K562 (cell line): ENCODE data around the gene FAM53C. TPM values are rescaled to one million over a fixed set of nuclear protein-coding genes. Genes with fewer than 3 reads are reported as not detected.
"Not testable (repeated sequence)": the region's sequence is repeated elsewhere in the genome, so short reads cannot be mapped to it uniquely, and the experiment has no call there.

Source experiments
- ATAC-seq: fragments of 200-7000 bp; cut with Tn5 transposase; 3 replicates; pipeline ENCODE4 v1.9.1; 2020; ENCODE audit warnings: moderate library complexity
- BruUV-seq: library from RNA; stranded (reverse); fragments of 400-500 nt; replicated peaks from 2 replicates; lab custom pipeline; 2021; lab: Mats Ljungman, UMichigan
- CTCF ChIA-PET: fragments of 300-600 bp; formaldehyde crosslinking; extraction: SDS; loops from one replicate; lab custom pipeline; 2021; ENCODE audit warnings: low intra/inter-chr PET ratio; lab: Yijun Ruan, JAX
- POLR2A ChIA-PET: fragments of 300-600, 350-650 bp; sonication (Branson Sonifier 250); formaldehyde crosslinking; extraction: SDS; loops from one replicate; lab custom pipeline; 2021; ENCODE audit warnings: antibody characterized with exemption, inconsistent platforms; lab: Yijun Ruan, JAX
- DNase-seq, 4 experiments: peaks; one replicate each; pipeline versions ENCODE4 v3.0.0 to v3.0.0-alpha.2; 2011 to 2018; ENCODE audit warnings: low spot score in 3 of 4, mixed read lengths in 3 of 4; ENCODE audit errors: extremely low read depth in 1 of 4
- FAIRE-seq: peaks from 2 replicates; lab custom pipeline; 2011; peaks lifted over from hg19 to GRCh38; lab: Jason Lieb, UNC
- H2AFZ ChIP-seq: 2 replicates; pipeline ENCODE4 v1.6.0; 2011; ENCODE audit warnings: low read depth, low read length, control low read depth, inconsistent platforms
- H3K27ac ChIP-seq: fragments of 200-600 bp; 3 replicates; pipeline ENCODE4 v1.8.0; 2011; ENCODE audit warnings: low read depth, mild to moderate bottlenecking, control low read depth, inconsistent platforms, low read length, moderate library complexity, mixed read lengths; ENCODE audit errors: extremely low read depth
- H3K27me3 ChIP-seq, 2 experiments: fragments of 300-600 bp in 1 of 2; 2 replicates in 1 of 2; 3 replicates in 1 of 2; pipeline versions ENCODE4 v1.6.0 to v1.8.0; 2011; ENCODE audit warnings: inconsistent platforms in 2 of 2, low read length in 2 of 2, mild to moderate bottlenecking in 1 of 2, mixed read lengths in 1 of 2, moderate library complexity in 1 of 2; ENCODE audit not compliant: control insufficient read depth in 2 of 2, insufficient read depth in 2 of 2
- H3K36me3 ChIP-seq: fragments of 300-600 bp; 3 replicates; pipeline ENCODE4 v1.8.0; 2011; ENCODE audit warnings: mild to moderate bottlenecking, low read length, inconsistent platforms; ENCODE audit not compliant: control insufficient read depth, insufficient read depth
- H3K4me1 ChIP-seq, 2 experiments: fragments of 200-600 bp in 1 of 2; replicated peaks in 1 of 2; 2 replicates in 1 of 2; 3 replicates in 1 of 2; pipeline versions ENCODE4 v1.5.1 to v1.8.0; 2011; ENCODE audit warnings: inconsistent platforms in 2 of 2, low read length in 2 of 2, mild to moderate bottlenecking in 1 of 2, mixed read lengths in 1 of 2, moderate library complexity in 1 of 2; ENCODE audit not compliant: control insufficient read depth in 2 of 2, insufficient read depth in 2 of 2
- H3K4me2 ChIP-seq: 2 replicates; pipeline ENCODE4 v1.6.1; 2011; ENCODE audit warnings: low read length, control low read depth, inconsistent platforms, mixed read lengths; ENCODE audit not compliant: insufficient read depth
- H3K4me3 ChIP-seq: fragments of 200-600 bp; sonication (generic), shearing (Covaris generic); 2 replicates; pipeline ENCODE4 v1.5.1; 2016; ENCODE audit warnings: control low read depth, inconsistent platforms
- H3K79me2 ChIP-seq: fragments of 200-600 bp; 3 replicates; pipeline ENCODE4 v1.8.0; 2011; ENCODE audit warnings: low read length, inconsistent platforms; ENCODE audit not compliant: control insufficient read depth, insufficient read depth
- H3K9ac ChIP-seq, 2 experiments: 2 replicates each; pipeline versions ENCODE4 v1.6.0 to v1.6.1; 2011; ENCODE audit warnings: low read depth in 2 of 2, low read length in 2 of 2, control low read depth in 1 of 2, inconsistent platforms in 1 of 2, mild to moderate bottlenecking in 1 of 2, mixed read lengths in 1 of 2; ENCODE audit not compliant: insufficient read depth in 1 of 2
- H3K9me1 ChIP-seq: one replicate; pipeline ENCODE4 v1.6.0; 2011; ENCODE audit warnings: inconsistent platforms, mild to moderate bottlenecking, low read length, moderate library complexity; ENCODE audit not compliant: control insufficient read depth, insufficient read depth
- H3K9me3 ChIP-seq: replicated peaks from 2 replicates; pipeline ENCODE4 v1.5.1; 2011; ENCODE audit warnings: low read depth, low read length, inconsistent platforms; ENCODE audit not compliant: control insufficient read depth, insufficient read depth
- H4K20me1 ChIP-seq: replicated peaks from 2 replicates; pipeline ENCODE4 v1.6.1; 2011; ENCODE audit warnings: low read length, inconsistent platforms, mixed read lengths; ENCODE audit not compliant: control insufficient read depth, insufficient read depth
- WGBS: fragments of 100-300 bp; shearing (Covaris generic); methylation state at CpG from one replicate; pipeline ENCODE4 v1.1.6; 2016; ENCODE audit warnings: low coverage, mixed read lengths; ENCODE audit not compliant: insufficient coverage; ENCODE audit errors: missing lambda C conversion rate; 5-methylcytosine and 5-hydroxymethylcytosine counted together
- in situ Hi-C: fragments of 300-500 bp; cut with MboI; formaldehyde crosslinking; loops from 4 replicates; pipeline ENCODE4 v1.15.0; 2018; ENCODE audit warnings: inconsistent platforms, mixed read lengths
- intact Hi-C: fragments of 100-400 bp; cut with micrococcal nuclease; formaldehyde crosslinking; loops from 2 replicates; pipeline ENCODE4 v1.14.2; 2022
- polyA plus RNA-seq, 8 experiments: library from polyadenylated mRNA; depleted of rRNA in 4 of 8; stranded (reverse) in 5 of 8; unstranded in 3 of 8; fragments of >200 nt; fragmentation: Nextera tagmentation in 2 of 8; fragmentation: Illumina TruSeq in 1 of 8; extraction: Ambion mirVana in 2 of 8; extraction: Trizol in 1 of 8; gene quantifications; 2 replicates each; pipeline versions ENCODE4 v1.2.1 to v1.2.3, GENCODE V29; 2011 to 2014; ENCODE audit warnings: inconsistent platforms in 1 of 8, missing spikeins in 1 of 8
- total RNA-seq, 7 experiments: library from RNA; depleted of rRNA in 6 of 7; stranded (reverse); fragments of >200 nt in 6 of 7; fragmentation: Illumina TruSeq in 2 of 7; extraction: Trizol in 2 of 7; gene quantifications; 2 replicates each; pipeline versions ENCODE4 v1.2.1 to v1.2.3, GENCODE V29; 2011 to 2021; ENCODE audit warnings: low replicate concordance in 1 of 7
- TF ChIP-seq, protein P1 (sequence below): fragments of 200-800 bp; sonication (Bioruptor generic); IDR thresholded peaks from 2 replicates; pipeline ENCODE4 v1.6.1; 2016; ENCODE audit warnings: missing genetic modification characterization, missing compliant biosample characterization

The FAM53C gene
- total and polyA plus RNA-seq, 9 of the 15 experiments (the other 6 are each of a cell fraction or from before 2014, with no cell fraction given): 9.7 to 38.5 (median 25.2) TPM

- TF ChIP-seq, protein P1, sequence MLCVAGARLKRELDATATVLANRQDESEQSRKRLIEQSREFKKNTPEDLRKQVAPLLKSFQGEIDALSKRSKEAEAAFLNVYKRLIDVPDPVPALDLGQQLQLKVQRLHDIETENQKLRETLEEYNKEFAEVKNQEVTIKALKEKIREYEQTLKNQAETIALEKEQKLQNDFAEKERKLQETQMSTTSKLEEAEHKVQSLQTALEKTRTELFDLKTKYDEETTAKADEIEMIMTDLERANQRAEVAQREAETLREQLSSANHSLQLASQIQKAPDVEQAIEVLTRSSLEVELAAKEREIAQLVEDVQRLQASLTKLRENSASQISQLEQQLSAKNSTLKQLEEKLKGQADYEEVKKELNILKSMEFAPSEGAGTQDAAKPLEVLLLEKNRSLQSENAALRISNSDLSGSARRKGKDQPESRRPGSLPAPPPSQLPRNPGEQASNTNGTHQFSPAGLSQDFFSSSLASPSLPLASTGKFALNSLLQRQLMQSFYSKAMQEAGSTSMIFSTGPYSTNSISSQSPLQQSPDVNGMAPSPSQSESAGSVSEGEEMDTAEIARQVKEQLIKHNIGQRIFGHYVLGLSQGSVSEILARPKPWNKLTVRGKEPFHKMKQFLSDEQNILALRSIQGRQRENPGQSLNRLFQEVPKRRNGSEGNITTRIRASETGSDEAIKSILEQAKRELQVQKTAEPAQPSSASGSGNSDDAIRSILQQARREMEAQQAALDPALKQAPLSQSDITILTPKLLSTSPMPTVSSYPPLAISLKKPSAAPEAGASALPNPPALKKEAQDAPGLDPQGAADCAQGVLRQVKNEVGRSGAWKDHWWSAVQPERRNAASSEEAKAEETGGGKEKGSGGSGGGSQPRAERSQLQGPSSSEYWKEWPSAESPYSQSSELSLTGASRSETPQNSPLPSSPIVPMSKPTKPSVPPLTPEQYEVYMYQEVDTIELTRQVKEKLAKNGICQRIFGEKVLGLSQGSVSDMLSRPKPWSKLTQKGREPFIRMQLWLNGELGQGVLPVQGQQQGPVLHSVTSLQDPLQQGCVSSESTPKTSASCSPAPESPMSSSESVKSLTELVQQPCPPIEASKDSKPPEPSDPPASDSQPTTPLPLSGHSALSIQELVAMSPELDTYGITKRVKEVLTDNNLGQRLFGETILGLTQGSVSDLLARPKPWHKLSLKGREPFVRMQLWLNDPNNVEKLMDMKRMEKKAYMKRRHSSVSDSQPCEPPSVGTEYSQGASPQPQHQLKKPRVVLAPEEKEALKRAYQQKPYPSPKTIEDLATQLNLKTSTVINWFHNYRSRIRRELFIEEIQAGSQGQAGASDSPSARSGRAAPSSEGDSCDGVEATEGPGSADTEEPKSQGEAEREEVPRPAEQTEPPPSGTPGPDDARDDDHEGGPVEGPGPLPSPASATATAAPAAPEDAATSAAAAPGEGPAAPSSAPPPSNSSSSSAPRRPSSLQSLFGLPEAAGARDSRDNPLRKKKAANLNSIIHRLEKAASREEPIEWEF (CRISPR knock-in tag): no peak
Measured at GRCh38 chr5:138316355-138316754, 21.7 kb upstream of the FAM53C start (continued).

DNA sequence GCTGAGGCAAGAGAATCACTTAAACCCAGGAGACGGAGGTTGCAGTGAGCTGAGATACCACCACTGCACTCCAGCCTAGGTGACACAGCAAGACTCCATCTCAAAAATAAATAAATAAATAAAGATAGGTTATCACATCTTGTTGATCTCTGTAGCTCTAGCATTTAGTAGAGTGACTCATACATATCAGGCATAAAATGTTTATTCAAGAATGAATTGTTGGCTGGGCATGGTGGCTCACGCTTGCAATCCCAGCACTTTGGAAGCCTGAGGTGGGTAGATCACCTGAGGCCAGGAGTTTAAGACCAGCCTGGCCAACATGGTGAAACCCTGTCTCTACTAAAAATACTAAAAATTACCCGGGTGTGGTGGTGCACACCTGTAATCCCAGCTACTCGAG, 19.9 kb upstream of the FAM53C start:
- H2AFZ ChIP-seq, H3K27me3 ChIP-seq, H3K4me1 ChIP-seq, H3K4me3 ChIP-seq, DNase-seq, H3K4me2 ChIP-seq, in situ Hi-C loops, FAIRE-seq, H3K27ac ChIP-seq, H4K20me1 ChIP-seq, CTCF ChIA-PET, H3K79me2 ChIP-seq, ATAC-seq, BruUV-seq, H3K9me3 ChIP-seq, intact Hi-C loops, H3K9ac ChIP-seq, H3K9me1 ChIP-seq: not testable (repeated sequence)
- peaks cover 25% of the 10 kb centered on the region; the same call in 2 of the 3 replicates for H3K36me3 ChIP-seq
- POLR2A ChIA-PET: interaction anchor here (0.6 to 6.8 kb wide), 2 partner anchors 13 to 117 kb away, joined by 4 to 31 read pairs; partner anchors contain the start of gene CDC25C
- 89% methylated on average over 4 of the region's 4 CpGs for WGBS
